NCI-H1105 treated with DMSO at 0.1 percent for 48 hours (cell line): ENCODE measurements around the gene POLG2.
"Not testable (repeated sequence)": the region's sequence is repeated elsewhere in the genome, so short reads cannot be mapped to it uniquely, and the experiment has no call there.

Experiments
- DNase-seq: peaks from one replicate; lab custom pipeline; 2025; lab: John Stamatoyannopoulos, UW

POLG2 gene

GRCh38 chr17:64439956-64440355 lies 56.9 kb downstream of the POLG2 start:
- DNase-seq, result no peak

- not testable (repeated sequence) for DNase-seq
Observed at GRCh38 chr17:64439521-64439920, 57.3 kb downstream of the POLG2 start.

GRCh38 chr17:64437944-64438525 lies 58.8 kb downstream of the POLG2 start:
- no peak for DNase-seq

GRCh38 chr17:64431534-64431933 lies 65.3 kb downstream of the POLG2 start:
- no peak for DNase-seq

- DNase-seq, result not testable (repeated sequence)
Observed at GRCh38 chr17:64430036-64430435, 66.8 kb downstream of the POLG2 start.

- no peak for DNase-seq
Observed at GRCh38 chr17:64428406-64428805, 68.4 kb downstream of the POLG2 start.
